SK-N-SH treated with all-trans-retinoic acid at 6 μM for 48 hours (cell line): Measurements from ENCODE around the gene CDRT4.

ENCODE experiments used
- ATAC-seq: fragments of 200-7000 bp; cut with Tn5 transposase; 3 replicates; pipeline ENCODE4 v1.9.1; 2020; ENCODE audit warnings: mild to moderate bottlenecking, moderate library complexity
- ARNTL ChIP-seq: fragments of 450-650 bp; formaldehyde crosslinking; IDR thresholded peaks from 2 replicates; pipeline ENCODE4 v1.5.0; 2020; ENCODE audit warnings: low read depth, mild to moderate bottlenecking, moderate library complexity, borderline replicate concordance
- BACH2 ChIP-seq: fragments of 250-450 bp; sonication (Bioruptor Pico); IDR thresholded peaks from 2 replicates; pipeline ENCODE4 v1.9.0; 2021; ENCODE audit warnings: mild to moderate bottlenecking, borderline replicate concordance
- CSDC2 ChIP-seq: fragments of 250-450 bp; sonication (Bioruptor Pico); IDR thresholded peaks from 2 replicates; pipeline ENCODE4 v1.5.0; 2020; ENCODE audit warnings: mild to moderate bottlenecking, moderate library complexity
- CSRNP3 ChIP-seq: fragments of 250-450 bp; sonication (Bioruptor Pico); IDR thresholded peaks from 2 replicates; pipeline ENCODE4 v1.5.1; 2021; ENCODE audit warnings: mild to moderate bottlenecking, moderate library complexity
- GLIS3 ChIP-seq: fragments of 250-450 bp; sonication (Bioruptor Pico); IDR thresholded peaks from 2 replicates; pipeline ENCODE4 v1.5.0; 2020; ENCODE audit warnings: mild to moderate bottlenecking, moderate library complexity
- ISL1 ChIP-seq: fragments of 250-450 bp; sonication (Bioruptor Pico); IDR thresholded peaks from 2 replicates; pipeline ENCODE4 v2.1.2; 2022; ENCODE audit warnings: mild to moderate bottlenecking, moderate library complexity
- OSR1 ChIP-seq: fragments of 250-450 bp; sonication (Bioruptor Pico); IDR thresholded peaks from 2 replicates; pipeline ENCODE4 v1.8.0; 2022; ENCODE audit warnings: moderate library complexity, mild to moderate bottlenecking, inconsistent platforms
- PATZ1 ChIP-seq: fragments of 250-450 bp; sonication (Bioruptor Pico); IDR thresholded peaks from 2 replicates; pipeline ENCODE4 v1.8.0; 2020; ENCODE audit warnings: mild to moderate bottlenecking, moderate library complexity, borderline replicate concordance
- POU6F1 ChIP-seq: fragments of 250-450 bp; sonication (Bioruptor Pico); IDR thresholded peaks from 2 replicates; pipeline ENCODE4 v1.8.0; 2021; ENCODE audit warnings: low read depth, mild to moderate bottlenecking, moderate library complexity, borderline replicate concordance
- PPARA ChIP-seq: fragments of 250-450 bp; sonication (Bioruptor Pico); IDR thresholded peaks from 2 replicates; pipeline ENCODE4 v1.5.0; 2020; ENCODE audit warnings: mild to moderate bottlenecking, borderline replicate concordance
- RARB ChIP-seq: fragments of 250-450 bp; sonication (Bioruptor Pico); IDR thresholded peaks from 2 replicates; pipeline ENCODE4 v1.8.0; 2021; ENCODE audit warnings: mild to moderate bottlenecking, moderate library complexity
- SNAI2 ChIP-seq: fragments of 250-450 bp; sonication (Bioruptor Pico); IDR thresholded peaks from 2 replicates; pipeline ENCODE4 v1.5.0; 2020; ENCODE audit warnings: mild to moderate bottlenecking, moderate library complexity
- TCF4 ChIP-seq: fragments of 250-450 bp; sonication (Bioruptor Pico); IDR thresholded peaks from 2 replicates; pipeline ENCODE4 v1.8.0; 2021; ENCODE audit warnings: mild to moderate bottlenecking, moderate library complexity, borderline replicate concordance
- TOX ChIP-seq: fragments of 250-450 bp; sonication (Bioruptor Pico); IDR thresholded peaks from 2 replicates; pipeline ENCODE4 v1.8.0; 2021; ENCODE audit warnings: mild to moderate bottlenecking, moderate library complexity, borderline replicate concordance
- ZC3H10 ChIP-seq: fragments of 250-450 bp; sonication (Bioruptor Pico); IDR thresholded peaks from 2 replicates; pipeline ENCODE4 v1.5.1; 2021; ENCODE audit warnings: mild to moderate bottlenecking, moderate library complexity
- ZFP3 ChIP-seq: fragments of 250-450 bp; sonication (Bioruptor Pico); IDR thresholded peaks from 2 replicates; pipeline ENCODE4 v1.5.0; 2020; ENCODE audit warnings: mild to moderate bottlenecking, moderate library complexity
- ZFP30 ChIP-seq: fragments of 450-650 bp; formaldehyde crosslinking; IDR thresholded peaks from 2 replicates; pipeline ENCODE4 v1.5.0; 2022; ENCODE audit warnings: mild to moderate bottlenecking, moderate library complexity
- ZNF565 ChIP-seq: fragments of 450-650 bp; formaldehyde crosslinking; conservative IDR thresholded peaks from 2 replicates; pipeline ENCODE4 v1.5.0; 2020; ENCODE audit warnings: low read depth, mild to moderate bottlenecking, moderate library complexity
- ZNF70 ChIP-seq: fragments of 450-650 bp; formaldehyde crosslinking; IDR thresholded peaks from 2 replicates; pipeline ENCODE4 v1.5.0; 2020; ENCODE audit warnings: mild to moderate bottlenecking, moderate library complexity
- ZNF8 ChIP-seq: fragments of 450-650 bp; formaldehyde crosslinking; IDR thresholded peaks from 2 replicates; pipeline ENCODE4 v1.5.0; 2020; ENCODE audit warnings: mild to moderate bottlenecking, moderate library complexity
- TF ChIP-seq, protein P1 (sequence below): fragments of 250-450 bp; sonication (Bioruptor Pico); IDR thresholded peaks from 2 replicates; pipeline ENCODE4 v1.5.1; 2020; ENCODE audit warnings: low read depth, mild to moderate bottlenecking, moderate library complexity

The CDRT4 gene

GRCh38 chr17:15413101-15413771 lies 54.2 kb downstream of the CDRT4 start (continued):
- no peak for TF ChIP-seq CSRNP3 (CRISPR knock-in tag)
- TF ChIP-seq, all 23 proteins: peak for 0

DNA sequence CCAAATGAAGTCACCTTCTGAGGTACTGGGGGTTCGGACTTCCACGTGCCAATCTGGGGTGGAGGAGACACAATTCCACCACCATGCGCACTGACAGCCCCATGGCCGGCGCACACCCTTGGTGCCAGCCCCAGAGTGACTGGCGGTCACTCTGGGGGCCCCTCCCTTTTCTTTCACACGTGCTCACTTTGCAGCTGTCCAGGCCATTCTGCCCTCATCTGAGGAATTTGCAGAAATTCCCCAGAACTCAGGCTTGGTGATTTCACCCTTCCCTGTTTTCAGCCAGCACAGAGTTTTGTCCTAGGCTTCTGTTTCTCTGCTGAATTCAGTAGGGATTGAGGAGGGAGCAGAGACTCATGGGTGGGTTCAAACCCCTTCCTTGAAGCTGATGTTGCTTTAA lies 54.8 kb downstream of the CDRT4 start:
- TF ChIP-seq ARNTL (CRISPR knock-in tag) = no peak
- TF ChIP-seq POU6F1 (CRISPR knock-in tag) = no peak
- TF ChIP-seq ZNF70 (CRISPR knock-in tag) = no peak
- TF ChIP-seq RARB (CRISPR knock-in tag) = no peak
- TF ChIP-seq SNAI2 (CRISPR knock-in tag) = no peak
- TF ChIP-seq ZFP3 (CRISPR knock-in tag) = no peak
- TF ChIP-seq OSR1 (CRISPR knock-in tag) = no peak
- TF ChIP-seq ZC3H10 (CRISPR knock-in tag) = no peak
- TF ChIP-seq ZFP30 (CRISPR knock-in tag) = no peak
- no peak for TF ChIP-seq BACH2 (CRISPR knock-in tag)
- TF ChIP-seq, protein P1, sequence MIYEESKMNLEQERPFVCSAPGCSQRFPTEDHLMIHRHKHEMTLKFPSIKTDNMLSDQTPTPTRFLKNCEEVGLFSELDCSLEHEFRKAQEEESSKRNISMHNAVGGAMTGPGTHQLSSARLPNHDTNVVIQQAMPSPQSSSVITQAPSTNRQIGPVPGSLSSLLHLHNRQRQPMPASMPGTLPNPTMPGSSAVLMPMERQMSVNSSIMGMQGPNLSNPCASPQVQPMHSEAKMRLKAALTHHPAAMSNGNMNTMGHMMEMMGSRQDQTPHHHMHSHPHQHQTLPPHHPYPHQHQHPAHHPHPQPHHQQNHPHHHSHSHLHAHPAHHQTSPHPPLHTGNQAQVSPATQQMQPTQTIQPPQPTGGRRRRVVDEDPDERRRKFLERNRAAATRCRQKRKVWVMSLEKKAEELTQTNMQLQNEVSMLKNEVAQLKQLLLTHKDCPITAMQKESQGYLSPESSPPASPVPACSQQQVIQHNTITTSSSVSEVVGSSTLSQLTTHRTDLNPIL (CRISPR knock-in tag) = no peak
- TF ChIP-seq ZNF565 (CRISPR knock-in tag) = no peak
- no peak for TF ChIP-seq TOX (CRISPR knock-in tag)
- no peak for ATAC-seq

DNA sequence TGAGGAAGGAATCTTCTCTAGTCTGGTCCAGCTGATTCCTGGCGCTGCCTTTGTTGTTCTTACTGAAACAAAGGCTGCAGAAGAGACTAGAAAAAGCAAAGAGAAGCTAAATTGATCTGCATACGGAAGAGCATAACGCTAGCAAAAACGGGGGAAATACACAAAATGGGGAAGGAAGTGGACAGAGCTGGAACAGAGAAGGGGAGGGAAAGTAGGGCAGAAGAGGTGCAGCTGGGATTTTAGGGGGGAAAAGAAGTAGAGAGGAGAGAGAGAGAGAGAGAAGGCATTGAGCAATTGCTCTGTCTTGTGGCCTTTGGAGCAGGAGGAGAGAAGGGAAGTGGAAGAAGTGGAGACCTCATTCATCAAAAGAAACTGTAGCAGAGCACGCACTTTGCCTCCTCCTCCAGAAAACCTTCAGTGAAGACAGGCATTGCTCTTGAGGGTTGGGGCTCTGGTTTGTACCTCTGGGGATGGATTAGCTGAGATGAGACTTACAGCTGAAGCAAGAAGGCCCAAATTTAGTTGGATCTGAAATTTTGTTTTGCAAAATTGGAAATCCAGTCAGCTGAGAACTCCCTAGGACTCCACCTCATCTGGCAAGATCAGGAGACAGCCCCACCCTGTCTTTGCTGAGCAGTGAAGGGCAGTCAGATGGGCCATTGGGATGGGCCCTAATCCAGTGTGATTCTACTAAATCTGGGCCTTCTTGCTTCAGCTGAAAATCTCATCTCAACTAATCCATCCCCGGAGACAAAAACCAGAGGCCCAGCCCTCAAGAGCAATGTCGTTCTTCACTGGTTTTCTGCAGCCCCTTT lies 55.8 kb downstream of the CDRT4 start:
- ATAC-seq = no peak
- TF ChIP-seq GLIS3 (CRISPR knock-in tag) (no peak), CSRNP3 (CRISPR knock-in tag) (no peak), ARNTL (CRISPR knock-in tag) (no peak), TOX (CRISPR knock-in tag) (no peak), BACH2 (CRISPR knock-in tag) (no peak), ZFP30 (CRISPR knock-in tag) (no peak), ZNF565 (CRISPR knock-in tag) (no peak), ZFP3 (CRISPR knock-in tag) (no peak), ZNF8 (CRISPR knock-in tag) (no peak), ZNF70 (CRISPR knock-in tag) (no peak), ISL1 (CRISPR knock-in tag) (no peak), ZC3H10 (CRISPR knock-in tag) (no peak), CSDC2 (CRISPR knock-in tag) (no peak), PATZ1 (CRISPR knock-in tag) (no peak), PPARA (CRISPR knock-in tag) (no peak), SNAI2 (CRISPR knock-in tag) (no peak), TCF4 (CRISPR knock-in tag) (no peak)
- TF ChIP-seq, protein P1 (CRISPR knock-in tag) = no peak
